HepG2 (cell line): ENCODE data around the gene RERE. TPM values are rescaled to one million over a fixed set of nuclear protein-coding genes. Genes with fewer than 3 reads are reported as not detected.

ENCODE experiments used
- ATAC-seq: fragments of 200-7000 bp; cut with Tn5 transposase; 3 replicates; pipeline ENCODE4 v1.9.1; 2020; ENCODE audit warnings: mild to moderate bottlenecking, moderate library complexity
- BruUV-seq: library from RNA; stranded (reverse); fragments of 400-500 nt; replicated peaks from 2 replicates; lab custom pipeline; 2021; lab: Mats Ljungman, UMichigan
- CTCF ChIA-PET: fragments of 300-600 bp; formaldehyde crosslinking; extraction: SDS; loops from one replicate; lab custom pipeline; 2021; ENCODE audit warnings: low total read pairs, inconsistent platforms, low intra/inter-chr PET ratio; lab: Yijun Ruan, JAX
- POLR2A ChIA-PET: fragments of 350-600 bp; sonication (Branson Sonifier 250); formaldehyde crosslinking; loops from one replicate; lab custom pipeline; 2020; ENCODE audit warnings: antibody characterized with exemption, inconsistent platforms; lab: Yijun Ruan, JAX
- DNase-seq: peaks from one replicate; pipeline ENCODE4 v3.0.0-alpha.2; 2015; ENCODE audit warnings: low spot score
- FAIRE-seq: peaks from 3 replicates; lab custom pipeline; 2011; peaks lifted over from hg19 to GRCh38; lab: Jason Lieb, UNC
- H2AFZ ChIP-seq: one replicate; pipeline ENCODE4 v1.6.1; 2011; ENCODE audit warnings: low read length, inconsistent platforms
- H3K27ac ChIP-seq: fragments of 300-600 bp; 3 replicates; pipeline ENCODE4 v1.8.0; 2011; ENCODE audit warnings: mixed run types, mild to moderate bottlenecking, mixed read lengths, low read length, inconsistent platforms; ENCODE audit not compliant: insufficient read depth; ENCODE audit errors: extremely low read length
- H3K27me3 ChIP-seq, 2 experiments: fragments of 200-600 bp in 1 of 2; 2 replicates in 1 of 2; 3 replicates in 1 of 2; pipeline versions ENCODE4 v1.6.0 to v1.8.0; 2011; ENCODE audit warnings: low read length in 2 of 2, mild to moderate bottlenecking in 2 of 2, moderate library complexity in 2 of 2, inconsistent platforms in 1 of 2; ENCODE audit not compliant: insufficient read depth in 2 of 2, control insufficient read depth in 1 of 2
- H3K36me3 ChIP-seq, 2 experiments: fragments of 200-600 bp in 1 of 2; replicated peaks in 1 of 2; 2 replicates in 1 of 2; 3 replicates in 1 of 2; pipeline versions ENCODE4 v1.5.1 to v1.8.0; 2011; ENCODE audit warnings: low read length in 2 of 2, inconsistent platforms in 1 of 2; ENCODE audit not compliant: insufficient read depth in 2 of 2, control insufficient read depth in 1 of 2
- H3K4me1 ChIP-seq: 2 replicates; pipeline ENCODE4 v1.5.1; 2012; ENCODE audit warnings: low read length, inconsistent platforms; ENCODE audit not compliant: insufficient read depth
- H3K4me2 ChIP-seq: 2 replicates; pipeline ENCODE4 v1.6.0; 2011; ENCODE audit warnings: low read depth, low read length, inconsistent platforms
- H3K4me3 ChIP-seq, 3 experiments: fragments of 200-600 bp in 1 of 3; sonication (generic), shearing (Covaris generic) in 1 of 3; replicated peaks in 1 of 3; 2 replicates each; pipeline ENCODE4 v1.5.1; 2011 to 2016; ENCODE audit warnings: low read length in 3 of 3, inconsistent platforms in 2 of 3, low read depth in 2 of 3, mild to moderate bottlenecking in 2 of 3, control low read depth in 1 of 3, mixed read lengths in 1 of 3; ENCODE audit not compliant: insufficient read depth in 1 of 3
- H3K79me2 ChIP-seq: one replicate; pipeline ENCODE4 v1.6.1; 2011; ENCODE audit warnings: low read length, inconsistent platforms; ENCODE audit not compliant: insufficient read depth
- H3K9ac ChIP-seq: 2 replicates; pipeline ENCODE4 v1.6.0; 2011; ENCODE audit warnings: mild to moderate bottlenecking, low read depth, low read length, inconsistent platforms; ENCODE audit not compliant: insufficient read depth
- H3K9me3 ChIP-seq: 2 replicates; pipeline ENCODE4 v1.5.1; 2012; ENCODE audit warnings: mild to moderate bottlenecking, low read length
- H4K20me1 ChIP-seq: 2 replicates; pipeline ENCODE4 v1.6.0; 2011; ENCODE audit warnings: inconsistent platforms, mild to moderate bottlenecking, low read length, moderate library complexity; ENCODE audit not compliant: insufficient read depth
- ATF6 ChIP-seq: sonication (generic); formaldehyde crosslinking; conservative IDR thresholded peaks from 2 replicates; pipeline ENCODE4 v1.4.0; 2020; ENCODE audit warnings: missing genetic modification reagents
- CAMTA2 ChIP-seq: sonication (generic); formaldehyde crosslinking; IDR thresholded peaks from 2 replicates; pipeline ENCODE4 v1.4.0; 2020; ENCODE audit warnings: mild to moderate bottlenecking, missing genetic modification reagents, borderline replicate concordance
- FOXJ3 ChIP-seq: sonication (generic); formaldehyde crosslinking; IDR thresholded peaks from 2 replicates; pipeline ENCODE4 v1.4.0; 2020; ENCODE audit warnings: missing genetic modification reagents, mild to moderate bottlenecking, borderline replicate concordance
- GMEB1 ChIP-seq: sonication (generic); formaldehyde crosslinking; IDR thresholded peaks from 2 replicates; pipeline ENCODE4 v1.5.1; 2020; ENCODE audit warnings: missing genetic modification reagents, mild to moderate bottlenecking, borderline replicate concordance
- HCFC1 ChIP-seq: fragments of 150-350 bp; IDR thresholded peaks from 2 replicates; pipeline ENCODE4 v1.6.1; 2014; ENCODE audit warnings: low read depth, low read length
- ISX ChIP-seq: sonication (generic); formaldehyde crosslinking; conservative IDR thresholded peaks from 2 replicates; pipeline ENCODE4 v1.5.0; 2020; ENCODE audit warnings: missing genetic modification reagents
- MYNN ChIP-seq: sonication (generic); formaldehyde crosslinking; IDR thresholded peaks from 2 replicates; pipeline ENCODE4 v1.4.0; 2020; ENCODE audit warnings: mild to moderate bottlenecking, low read depth, missing genetic modification reagents
- POLR2AphosphoS5 ChIP-seq: IDR thresholded peaks from 2 replicates; pipeline ENCODE4 v1.6.1; 2012; ENCODE audit warnings: low read depth, low read length
- RBFOX2 ChIP-seq: fragments of 200-400 bp; formaldehyde crosslinking; IDR thresholded peaks from 2 replicates; pipeline ENCODE4 v1.6.1; 2017; ENCODE audit warnings: low read depth, mild to moderate bottlenecking, low read length
- SNAPC4 ChIP-seq: sonication (generic); formaldehyde crosslinking; IDR thresholded peaks from 2 replicates; pipeline ENCODE4 v1.4.0; 2020; ENCODE audit warnings: mild to moderate bottlenecking, missing genetic modification reagents
- SSRP1 ChIP-seq: IDR thresholded peaks from 2 replicates; pipeline ENCODE4 v1.6.1; 2016; ENCODE audit warnings: control low read depth
- TSC22D2 ChIP-seq: sonication (generic); formaldehyde crosslinking; IDR thresholded peaks from 2 replicates; pipeline ENCODE4 v1.5.1; 2020; ENCODE audit warnings: missing genetic modification reagents, mild to moderate bottlenecking, borderline replicate concordance
- ZBTB25 ChIP-seq: IDR thresholded peaks from 2 replicates; pipeline ENCODE4 v1.6.1; 2018; ENCODE audit warnings: missing genetic modification reagents
- ZNF496 ChIP-seq: sonication (generic); formaldehyde crosslinking; IDR thresholded peaks from 2 replicates; pipeline ENCODE4 v1.8.1; 2023; ENCODE audit warnings: mild to moderate bottlenecking, moderate library complexity, missing genetic modification reagents; ENCODE audit not compliant: insufficient replicate concordance
- ZNF644 ChIP-seq: IDR thresholded peaks from 2 replicates; pipeline ENCODE4 v1.6.1; 2016; ENCODE audit warnings: low read depth
- ZNF749 ChIP-seq: sonication (generic); formaldehyde crosslinking; IDR thresholded peaks from 2 replicates; pipeline ENCODE4 v1.8.0; 2022; ENCODE audit warnings: mild to moderate bottlenecking, missing genetic modification reagents, moderate library complexity, borderline replicate concordance
- WGBS: methylation state at CpG from one replicate; pipeline ENCODE4 v1.1.6; 2017; ENCODE audit warnings: low lambda C conversion rate; 5-methylcytosine and 5-hydroxymethylcytosine counted together
- in situ Hi-C: cut with HindIII; loops from 2 replicates; pipeline ENCODE4 v1.10.0; 2017; ENCODE audit warnings: low pct_unique_long_range_greater_than_20kb; ENCODE audit not compliant: extremely low pct_ligation_motif_present
- intact Hi-C: fragments of 100-400 bp; cut with micrococcal nuclease; formaldehyde crosslinking; loops from one replicate; pipeline ENCODE4 v1.10.0; 2022; ENCODE audit not compliant: unreplicated experiment
- polyA plus RNA-seq, 8 experiments: library from polyadenylated mRNA; depleted of rRNA in 3 of 8; stranded (reverse) in 7 of 8; unstranded in 1 of 8; fragments of >200 nt; fragmentation: Illumina TruSeq in 4 of 8; extraction: Trizol in 4 of 8; gene quantifications; 2 replicates each; pipeline versions ENCODE4 v1.2.1 to v1.2.3, GENCODE V29; 2011 to 2016; ENCODE audit warnings: low read depth in 4 of 8, missing spikeins in 1 of 8, mixed read lengths in 1 of 8; ENCODE audit not compliant: insufficient read depth in 1 of 8
- total RNA-seq, 5 experiments: library from RNA; depleted of rRNA; stranded (reverse); fragments of >200 nt; fragmentation: Illumina TruSeq; extraction: Trizol; gene quantifications; 2 replicates each; pipeline ENCODE4 v1.2.3, GENCODE V29; 2016; ENCODE audit warnings: low read depth in 1 of 5

RERE gene
- total and polyA plus RNA-seq, 2 of the 13 experiments (the other 11 are each of a cell fraction or from before 2014, with no cell fraction given): 18.3 to 21.9 TPM

GRCh38 chr1:8441426-8441825 is 376.0 kb downstream of the RERE start:
- in situ Hi-C loops (no loop called here), intact Hi-C loops (no loop called here)
- no peak overlapping the region for H3K9ac ChIP-seq
- H3K36me3 ChIP-seq: peaks cover 9 to 28% of the 10 kb centered on the region in 2 experiments
- H3K27me3 ChIP-seq: no peaks in the 10 kb centered on the region
- H3K4me3 ChIP-seq: no peak overlapping the region
- H3K4me2 ChIP-seq: no peak overlapping the region
- DNase-seq (no peak), FAIRE-seq (no peak), ATAC-seq (no peak)
- ChIA-PET CTCF (no interaction called here), POLR2A (interaction anchor here (1.0 to 1.6 kb wide), 2 partner anchors 17 to 22 kb away, joined by 3 read pairs; no protein-coding TSS in a partner anchor)
- no peaks in the 10 kb centered on the region for H3K4me1 ChIP-seq
- H4K20me1 ChIP-seq: peaks cover 8% of the 10 kb centered on the region; the same call in 1 of the 2 replicates
- H2AFZ ChIP-seq: no peak overlapping the region
- no peaks in the 10 kb centered on the region for H3K79me2 ChIP-seq
- 80% methylated on average over 3 of the region's 3 CpGs for WGBS
- BruUV-seq: no TSS peak
- no peak overlapping the region for H3K27ac ChIP-seq
- TF ChIP-seq ZNF749 (CRISPR knock-in tag): no peak
- TF ChIP-seq MYNN (CRISPR knock-in tag): no peak
- TF ChIP-seq RBFOX2: no peak
- TF ChIP-seq HCFC1: no peak
- no peak for TF ChIP-seq ATF6 (CRISPR knock-in tag)
- no peak for TF ChIP-seq SNAPC4 (CRISPR knock-in tag)
- no peak for TF ChIP-seq ZNF496 (CRISPR knock-in tag)
- TF ChIP-seq ZBTB25: no peak
- no peak for TF ChIP-seq TSC22D2 (CRISPR knock-in tag)
- TF ChIP-seq FOXJ3: no peak
- no peak for TF ChIP-seq ZNF644 (CRISPR knock-in tag)
- TF ChIP-seq CAMTA2 (CRISPR knock-in tag): no peak
- no peak for TF ChIP-seq POLR2AphosphoS5
- TF ChIP-seq GMEB1 (CRISPR knock-in tag): no peak
- TF ChIP-seq ISX (CRISPR knock-in tag): no peak
- no peak for TF ChIP-seq SSRP1 (CRISPR knock-in tag)
- no peaks in the 10 kb centered on the region for H3K9me3 ChIP-seq
